Mesothelial cell of epicardium (in vitro differentiated cells): Measurements from ENCODE around the gene CBX2. TPM values are rescaled to one million over a fixed set of nuclear protein-coding genes. Genes with fewer than 3 reads are reported as not detected.

Experiments
- DNase-seq, 2 experiments: peaks; one replicate each; pipeline ENCODE4 v3.0.0; 2021; ENCODE audit warnings: low spot score in 2 of 2; ENCODE audit not compliant: unreplicated experiment in 2 of 2
- H3K27ac Mint-ChIP-seq: 2 replicates; pipeline ENCODE4 v1.8.0; 2021; ENCODE audit warnings: mixed read lengths
- H3K27me3 Mint-ChIP-seq: 2 replicates; pipeline ENCODE4 v1.8.0; 2021; ENCODE audit warnings: low read depth, mixed read lengths
- H3K36me3 Mint-ChIP-seq: 2 replicates; pipeline ENCODE4 v1.8.0; 2021; ENCODE audit warnings: mixed read lengths
- H3K4me1 Mint-ChIP-seq: 2 replicates; pipeline ENCODE4 v1.8.0; 2021; ENCODE audit warnings: mixed read lengths
- H3K4me3 Mint-ChIP-seq: 2 replicates; pipeline ENCODE4 v1.8.0; 2021; ENCODE audit warnings: mild to moderate bottlenecking, moderate library complexity, mixed read lengths
- H3K9me3 Mint-ChIP-seq: 2 replicates; pipeline ENCODE4 v1.8.0; 2021; ENCODE audit warnings: mixed read lengths
- CTCF ChIP-seq: fragments of 200-600 bp; sonication (generic); IDR thresholded peaks from one replicate; pipeline ENCODE4 v1.5.0; 2021; ENCODE audit warnings: antibody characterized with exemption; ENCODE audit not compliant: unreplicated experiment
- total RNA-seq: library from RNA; stranded (reverse); gene quantifications from 3 replicates; pipeline ENCODE4 v1.2.1, GENCODE V29; 2021

Gene CBX2
- total RNA-seq, 1 donor from 2014 or later = 49.7 TPM

DNA sequence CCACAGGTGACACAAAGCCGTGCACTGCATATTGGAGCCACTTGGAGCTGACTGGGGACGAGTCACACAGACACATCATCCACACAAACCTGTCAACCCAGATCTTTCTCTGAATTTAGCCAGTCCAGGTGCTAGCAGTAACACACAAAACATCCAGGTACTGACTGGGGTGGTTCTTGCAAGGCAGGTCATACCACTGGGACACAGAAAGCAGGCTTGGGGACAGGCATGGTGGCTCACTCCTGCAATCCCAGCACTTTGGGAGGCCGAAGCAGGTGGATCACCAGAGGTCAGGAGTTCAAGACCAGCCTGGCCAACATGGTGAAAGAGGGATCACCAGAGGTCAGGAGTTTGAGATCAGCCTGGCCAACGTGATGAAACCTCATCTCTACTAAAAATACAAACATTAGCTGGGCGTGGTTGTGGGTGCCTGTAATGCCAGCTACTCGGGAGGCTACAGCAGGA is 32.3 kb upstream of the CBX2 start:
- H3K9me3 Mint-ChIP-seq = no peaks in the 10 kb centered on the region
- H3K27ac Mint-ChIP-seq = no peak overlapping the region
- TF ChIP-seq CTCF = no peak
- no peak for DNase-seq
- no peak overlapping the region for H3K4me3 Mint-ChIP-seq
- peaks cover 59% of the 10 kb centered on the region for H3K27me3 Mint-ChIP-seq
- H3K4me1 Mint-ChIP-seq = peaks cover 15% of the 10 kb centered on the region
- no peaks in the 10 kb centered on the region for H3K36me3 Mint-ChIP-seq

- peaks cover 72% of the 10 kb centered on the region for H3K27me3 Mint-ChIP-seq
Observed at GRCh38 chr17:79746889-79747507, 30.9 kb upstream of the CBX2 start.

DNA sequence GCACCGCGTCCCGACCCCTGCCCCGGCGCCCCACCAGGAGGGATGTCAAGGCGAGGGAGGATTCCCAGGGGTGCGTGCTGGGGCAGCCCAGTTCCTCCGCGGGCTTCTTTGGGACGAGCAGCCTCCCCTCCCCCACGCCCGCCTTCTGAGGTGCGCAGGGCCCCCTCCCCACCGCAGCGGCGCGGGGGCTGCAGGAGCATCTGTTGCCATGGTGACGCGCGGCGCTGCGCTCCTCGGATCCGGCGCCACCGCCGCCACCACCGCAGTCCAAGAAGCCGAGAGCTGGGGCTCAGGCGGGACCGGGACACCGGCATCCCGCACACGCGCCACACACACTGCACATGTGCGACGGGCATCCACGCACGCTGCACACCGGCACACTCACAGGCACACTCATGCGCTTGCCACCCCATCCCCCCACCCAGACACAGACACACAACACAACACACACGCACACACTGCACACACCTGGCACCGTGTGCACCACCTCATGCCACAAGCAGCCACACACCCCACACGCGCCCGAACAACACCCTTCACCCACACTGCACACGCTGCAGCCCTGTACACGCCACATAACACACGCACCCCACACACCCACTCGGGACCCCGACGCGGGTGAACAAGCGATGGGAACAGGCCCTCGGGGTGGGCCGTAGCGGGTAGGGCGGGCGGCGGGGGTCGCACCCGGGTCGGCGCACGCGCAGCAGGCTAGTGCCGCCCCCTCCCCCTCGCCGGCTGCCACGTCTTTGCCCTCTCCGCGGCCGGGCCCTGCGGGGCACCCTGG is 30.2 kb upstream of the CBX2 start:
- no peaks in the 10 kb centered on the region for H3K9me3 Mint-ChIP-seq
- H3K36me3 Mint-ChIP-seq = no peaks in the 10 kb centered on the region
- DNase-seq = no peak
- H3K4me3 Mint-ChIP-seq = peak overlapping the region; percentile 56
- TF ChIP-seq CTCF = no peak
- peaks cover 15% of the 10 kb centered on the region for H3K4me1 Mint-ChIP-seq
- no peak overlapping the region for H3K27ac Mint-ChIP-seq
- peaks cover 75% of the 10 kb centered on the region for H3K27me3 Mint-ChIP-seq

More at GRCh38 chr17:79746889-79747507, 30.9 kb upstream of the CBX2 start:
- Mint-ChIP-seq H3K36me3 (no peaks in the 10 kb centered on the region), H3K4me3 (peak overlapping the region; percentile 47), H3K9me3 (no peaks in the 10 kb centered on the region), H3K27ac (no peak overlapping the region), H3K4me1 (peaks cover 15% of the 10 kb centered on the region)
- no peak for TF ChIP-seq CTCF
- DNase-seq = no peak

DNA sequence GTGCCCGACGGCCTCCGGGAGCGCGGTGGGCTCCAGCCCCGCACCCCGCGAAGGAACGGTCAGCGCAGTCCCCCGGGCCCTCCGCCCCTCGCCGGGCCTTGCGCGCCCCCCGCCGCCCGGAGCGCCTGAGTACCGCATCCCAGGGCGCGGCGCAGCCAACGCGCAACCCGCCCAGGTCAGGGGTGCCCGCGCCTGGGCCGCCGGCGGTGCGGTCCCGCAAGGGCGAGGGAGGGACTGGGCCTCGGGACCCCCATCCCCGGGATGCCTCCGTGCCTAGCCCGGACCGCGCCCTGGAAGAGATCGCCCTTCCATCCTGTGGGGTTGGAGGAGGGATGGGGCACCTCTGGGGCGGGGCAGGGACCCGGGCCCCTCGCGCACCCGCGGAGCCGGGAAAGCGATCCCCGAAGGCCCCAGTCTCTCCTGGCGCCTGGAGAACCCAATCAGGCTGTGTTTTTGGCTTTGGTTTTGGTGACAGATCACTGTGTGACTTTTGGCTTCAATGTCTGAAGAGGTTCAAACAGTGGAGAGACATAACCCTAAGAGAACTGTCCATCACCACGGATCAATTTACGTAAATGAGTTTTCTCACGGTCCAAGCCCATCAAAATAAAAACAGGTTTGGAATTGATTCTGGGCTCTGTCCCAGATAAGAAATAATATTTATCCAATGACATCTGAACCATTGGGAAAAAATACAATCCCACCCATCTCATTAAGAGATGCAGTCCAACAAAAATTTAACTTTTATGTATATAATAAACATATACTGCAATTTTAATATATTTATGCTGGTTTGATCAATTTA is 29.5 kb upstream of the CBX2 start:
- Mint-ChIP-seq H3K27me3 (peaks cover 74% of the 10 kb centered on the region), H3K4me1 (peaks cover 15% of the 10 kb centered on the region), H3K27ac (no peak overlapping the region), H3K4me3 (peak overlapping the region; percentile 6), H3K9me3 (no peaks in the 10 kb centered on the region), H3K36me3 (no peaks in the 10 kb centered on the region)
- no peak for TF ChIP-seq CTCF
- no peak for DNase-seq

DNA sequence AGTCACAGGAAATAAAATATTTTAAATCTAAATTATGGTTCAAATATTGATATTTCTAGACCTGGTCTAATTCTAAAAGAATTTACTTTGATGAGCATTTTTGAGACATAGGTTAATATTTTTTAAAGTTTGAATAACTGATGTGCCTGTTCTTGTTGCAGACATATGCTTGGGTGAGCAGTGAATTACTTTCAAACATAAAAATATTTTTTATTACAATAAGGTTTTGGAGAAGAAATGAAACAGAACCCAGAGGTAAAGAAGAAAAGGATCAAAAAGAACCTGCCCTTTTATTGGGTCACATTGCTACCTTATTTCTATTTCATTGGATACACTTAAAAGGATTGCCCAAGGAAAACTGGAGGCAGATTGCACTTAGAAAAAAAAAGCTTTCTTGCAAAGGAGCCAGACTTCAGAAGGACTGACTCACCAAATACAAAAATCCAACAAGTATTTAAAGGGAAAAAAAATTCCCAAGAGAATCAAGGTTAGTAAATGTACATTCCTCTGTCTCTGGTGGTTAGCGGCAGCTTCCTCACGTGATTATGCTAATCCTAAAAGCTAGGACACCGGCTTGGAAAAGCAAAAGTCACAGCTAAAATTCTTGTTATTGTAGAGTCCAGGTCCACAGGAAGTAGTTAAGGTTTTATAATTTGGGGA is 28.7 kb upstream of the CBX2 start:
- Mint-ChIP-seq H3K27me3 (peaks cover 70% of the 10 kb centered on the region), H3K4me3 (no peak overlapping the region), H3K4me1 (peaks cover 15% of the 10 kb centered on the region), H3K36me3 (no peaks in the 10 kb centered on the region), H3K9me3 (no peaks in the 10 kb centered on the region), H3K27ac (no peak overlapping the region)
- no peak for TF ChIP-seq CTCF
- no peak for DNase-seq
